Measurements from ENCODE around the gene ADGRE2. TPM values are rescaled to one million over a fixed set of nuclear protein-coding genes. Genes with fewer than 3 reads are reported as not detected.

Gene ADGRE2
- total RNA-seq, 1 donor from 2014 or later, result 0.93 TPM

DNA sequence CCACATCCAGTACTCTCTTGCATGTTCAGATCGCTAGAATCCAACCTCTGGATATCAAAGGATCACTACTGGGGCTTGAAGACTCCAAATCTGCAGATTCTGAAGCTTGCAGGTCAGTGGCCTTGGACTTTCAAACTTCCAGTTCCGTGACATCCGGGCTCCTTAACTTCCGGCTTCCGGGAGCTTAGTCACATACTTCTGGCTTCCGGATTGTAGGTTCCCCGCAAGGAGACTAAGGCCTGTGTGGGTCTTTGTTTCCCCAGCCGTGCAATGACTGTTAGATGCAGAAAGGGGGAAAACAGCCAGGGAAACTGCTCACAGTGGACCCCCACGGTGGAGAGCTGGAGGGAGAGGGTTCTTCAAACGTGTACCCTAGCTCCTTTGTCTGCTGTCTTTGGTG is 47.2 kb downstream of the ADGRE2 start:
- DNase-seq (no peak), ATAC-seq (ENCODE audit: low read depth) (no peak)
- TF ChIP-seq, protein P1, sequence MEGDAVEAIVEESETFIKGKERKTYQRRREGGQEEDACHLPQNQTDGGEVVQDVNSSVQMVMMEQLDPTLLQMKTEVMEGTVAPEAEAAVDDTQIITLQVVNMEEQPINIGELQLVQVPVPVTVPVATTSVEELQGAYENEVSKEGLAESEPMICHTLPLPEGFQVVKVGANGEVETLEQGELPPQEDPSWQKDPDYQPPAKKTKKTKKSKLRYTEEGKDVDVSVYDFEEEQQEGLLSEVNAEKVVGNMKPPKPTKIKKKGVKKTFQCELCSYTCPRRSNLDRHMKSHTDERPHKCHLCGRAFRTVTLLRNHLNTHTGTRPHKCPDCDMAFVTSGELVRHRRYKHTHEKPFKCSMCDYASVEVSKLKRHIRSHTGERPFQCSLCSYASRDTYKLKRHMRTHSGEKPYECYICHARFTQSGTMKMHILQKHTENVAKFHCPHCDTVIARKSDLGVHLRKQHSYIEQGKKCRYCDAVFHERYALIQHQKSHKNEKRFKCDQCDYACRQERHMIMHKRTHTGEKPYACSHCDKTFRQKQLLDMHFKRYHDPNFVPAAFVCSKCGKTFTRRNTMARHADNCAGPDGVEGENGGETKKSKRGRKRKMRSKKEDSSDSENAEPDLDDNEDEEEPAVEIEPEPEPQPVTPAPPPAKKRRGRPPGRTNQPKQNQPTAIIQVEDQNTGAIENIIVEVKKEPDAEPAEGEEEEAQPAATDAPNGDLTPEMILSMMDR (IDR thresholded peaks at IDR 0.05), result no peak
- H3K27ac Mint-ChIP-seq, result no peak overlapping the region
- H3K27me3 Mint-ChIP-seq, result peaks cover 3% of the 10 kb centered on the region
- peaks cover 18% of the 10 kb centered on the region for H3K9me3 Mint-ChIP-seq
- no peaks in the 10 kb centered on the region for H3K4me1 Mint-ChIP-seq
- intact Hi-C loops (cut with micrococcal nuclease), result no loop called here
- H3K4me3 Mint-ChIP-seq, result no peak overlapping the region
- CTCF ChIA-PET, result no interaction called here
- no peaks in the 10 kb centered on the region for H3K36me3 Mint-ChIP-seq (ENCODE audit: low read depth)
- POLR2A ChIA-PET, result interaction anchor here (0.6 kb wide), 1 partner anchor 246 kb away, joined by 6 read pairs; no protein-coding TSS in a partner anchor

DNA sequence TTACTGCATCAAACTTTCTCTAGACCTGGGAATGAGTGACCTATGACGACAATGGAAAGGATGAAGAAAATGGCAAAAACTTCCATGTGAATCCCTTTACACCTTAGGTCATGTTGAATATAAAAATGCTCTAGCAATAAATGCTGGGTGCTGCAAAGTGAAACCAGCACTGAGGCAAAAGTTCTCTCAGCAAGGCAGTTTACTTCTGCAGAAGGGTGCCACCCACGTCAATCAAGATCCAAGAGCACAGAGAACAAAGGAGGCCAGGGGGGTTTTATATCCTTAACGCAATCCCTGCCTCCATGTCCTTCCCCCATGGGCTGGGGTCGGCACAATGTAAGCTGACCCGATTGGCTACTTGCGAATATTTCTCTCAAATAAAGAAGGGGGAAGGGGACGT is 49.8 kb downstream of the ADGRE2 start:
- H3K9me3 Mint-ChIP-seq, result peaks cover 26% of the 10 kb centered on the region
- H3K27ac Mint-ChIP-seq, result no peak overlapping the region
- no peaks in the 10 kb centered on the region for H3K4me1 Mint-ChIP-seq
- TF ChIP-seq, protein P1 (IDR thresholded peaks at IDR 0.05), result no peak
- ChIA-PET CTCF (no interaction called here), POLR2A (no interaction called here)
- peaks cover 3% of the 10 kb centered on the region for H3K27me3 Mint-ChIP-seq
- intact Hi-C loops (cut with micrococcal nuclease), result no loop called here
- DNase-seq (no peak), ATAC-seq (ENCODE audit: low read depth) (no peak)
- no peak overlapping the region for H3K4me3 Mint-ChIP-seq
- peaks cover 6% of the 10 kb centered on the region for H3K36me3 Mint-ChIP-seq (ENCODE audit: low read depth)

DNA sequence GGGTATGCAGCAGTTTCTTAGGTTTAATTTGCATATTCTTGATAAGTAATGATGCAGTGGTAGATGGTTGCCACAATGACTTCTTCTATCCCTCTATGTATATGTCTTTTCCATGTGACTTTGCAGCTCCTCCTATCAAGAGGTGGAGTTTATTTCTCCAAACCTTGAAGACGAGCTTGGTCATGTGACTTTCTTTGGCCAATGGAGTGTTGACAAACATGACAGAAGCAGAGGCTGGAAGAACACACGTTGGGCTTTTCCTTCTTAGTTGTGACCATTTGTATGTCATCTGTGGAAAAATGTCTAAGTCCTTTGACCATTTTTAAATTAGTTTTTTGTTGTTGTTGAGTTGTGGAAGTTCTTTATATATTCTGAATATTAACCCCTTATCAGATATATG is 56.2 kb downstream of the ADGRE2 start:
- intact Hi-C loops (cut with micrococcal nuclease), result no loop called here
- no peak overlapping the region for H3K27ac Mint-ChIP-seq
- DNase-seq, result no peak
- TF ChIP-seq, protein P1 (IDR thresholded peaks at IDR 0.05), result no peak
- POLR2A ChIA-PET, result no interaction called here
- H3K27me3 Mint-ChIP-seq, result no peaks in the 10 kb centered on the region
- CTCF ChIA-PET, result no interaction called here
- no peak for ATAC-seq (ENCODE audit: low read depth)
- H3K4me1 Mint-ChIP-seq, result no peaks in the 10 kb centered on the region
- H3K4me3 Mint-ChIP-seq, result no peak overlapping the region
- H3K36me3 Mint-ChIP-seq (ENCODE audit: low read depth), result peaks cover 66% of the 10 kb centered on the region
- H3K9me3 Mint-ChIP-seq, result peaks cover 49% of the 10 kb centered on the region

DNA sequence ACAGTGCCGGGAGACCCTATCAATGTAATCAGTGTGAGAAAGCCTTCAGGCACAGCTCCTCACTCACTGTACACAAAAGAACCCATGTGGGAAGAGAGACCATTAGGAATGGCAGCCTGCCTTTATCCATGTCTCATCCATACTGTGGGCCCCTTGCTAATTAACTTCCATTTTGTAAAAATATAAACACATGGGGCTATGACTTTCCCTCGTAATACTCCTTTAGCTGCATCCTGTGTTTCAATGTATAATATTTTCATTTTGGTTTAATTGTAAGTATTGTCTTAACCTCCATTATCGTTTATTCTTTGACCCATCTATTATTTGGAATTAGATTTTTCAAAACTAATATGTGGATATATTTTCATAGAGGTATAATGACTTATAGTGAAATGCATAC is 59.2 kb downstream of the ADGRE2 start:
- H3K9me3 Mint-ChIP-seq, result peaks cover 56% of the 10 kb centered on the region
- no peaks in the 10 kb centered on the region for H3K27me3 Mint-ChIP-seq
- no peak overlapping the region for H3K27ac Mint-ChIP-seq
- DNase-seq, result no peak
- no peak overlapping the region for H3K4me3 Mint-ChIP-seq
- ChIA-PET POLR2A (no interaction called here), CTCF (no interaction called here)
- no peak for ATAC-seq (ENCODE audit: low read depth)
- TF ChIP-seq, protein P1 (IDR thresholded peaks at IDR 0.05), result no peak
- H3K4me1 Mint-ChIP-seq, result no peaks in the 10 kb centered on the region
- peaks cover 95% of the 10 kb centered on the region for H3K36me3 Mint-ChIP-seq (ENCODE audit: low read depth)
- intact Hi-C loops (cut with micrococcal nuclease), result no loop called here

DNA sequence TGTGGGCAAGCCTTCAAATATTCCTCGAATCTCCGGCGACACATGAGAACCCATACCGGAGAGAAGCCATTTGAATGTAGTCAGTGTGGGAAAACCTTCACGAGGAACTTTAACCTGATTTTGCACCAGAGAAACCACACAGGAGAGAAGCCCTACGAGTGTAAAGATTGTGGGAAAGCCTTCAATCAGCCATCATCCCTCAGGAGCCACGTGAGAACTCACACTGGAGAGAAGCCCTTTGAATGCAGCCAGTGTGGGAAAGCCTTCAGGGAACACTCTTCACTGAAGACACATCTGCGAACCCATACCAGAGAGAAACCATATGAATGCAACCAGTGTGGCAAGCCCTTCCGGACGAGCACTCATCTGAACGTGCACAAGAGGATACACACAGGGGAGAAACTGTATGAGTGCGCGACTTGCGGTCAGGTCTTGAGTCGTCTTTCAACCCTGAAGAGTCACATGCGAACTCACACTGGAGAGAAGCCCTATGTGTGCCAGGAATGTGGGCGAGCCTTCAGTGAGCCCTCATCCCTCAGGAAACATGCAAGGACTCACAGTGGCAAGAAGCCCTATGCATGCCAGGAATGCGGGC is 59.7 kb downstream of the ADGRE2 start:
- H3K4me3 Mint-ChIP-seq, result no peak overlapping the region
- peaks cover 95% of the 10 kb centered on the region for H3K36me3 Mint-ChIP-seq (ENCODE audit: low read depth)
- ATAC-seq (ENCODE audit: low read depth), result no peak
- no peaks in the 10 kb centered on the region for H3K27me3 Mint-ChIP-seq
- H3K4me1 Mint-ChIP-seq, result no peaks in the 10 kb centered on the region
- H3K9me3 Mint-ChIP-seq, result peaks cover 54% of the 10 kb centered on the region
- intact Hi-C loops (cut with micrococcal nuclease), result no loop called here
- TF ChIP-seq, protein P1 (IDR thresholded peaks at IDR 0.05), result no peak
- ChIA-PET CTCF (no interaction called here), POLR2A (no interaction called here)
- H3K27ac Mint-ChIP-seq, result no peak overlapping the region
- no peak for DNase-seq

Data from activated B cell treated with CpG ODN at 0.5 μM for 24 hours (primary cell).